Liver (tissue), 9 donors: ENCODE results near the gene ZNF354C. TPM values are rescaled to one million over a fixed set of nuclear protein-coding genes. Genes with fewer than 3 reads are reported as not detected.
A peak's percentile ranks its signal among the peaks of the same experiment; 100 is the strongest.

ENCODE experiments used
- DNase-seq: peaks from one replicate; pipeline ENCODE4 v3.0.0-alpha.2; 2017; ENCODE audit warnings: low spot score
- H3K27ac ChIP-seq, 2 donors: one replicate each; pipeline ENCODE4 v1.7.0; 2013; ENCODE audit warnings: inconsistent platforms in 2 of 2, low read length in 2 of 2, control low read depth in 1 of 2, low read depth in 1 of 2, mild to moderate bottlenecking in 1 of 2
- H3K27me3 ChIP-seq, 4 donors: one replicate each; pipeline versions ENCODE4 v1.6.1 to v1.7.0; 2013; ENCODE audit warnings: low read length in 3 of 4, inconsistent platforms in 1 of 4, mild to moderate bottlenecking in 1 of 4, moderate library complexity in 1 of 4; ENCODE audit not compliant: control insufficient read depth in 4 of 4, insufficient read depth in 4 of 4
- H3K36me3 ChIP-seq, 4 donors: one replicate each; pipeline versions ENCODE4 v1.6.1 to v1.7.0; 2013; ENCODE audit warnings: low read length in 3 of 4, mild to moderate bottlenecking in 3 of 4, low read depth in 1 of 4, moderate library complexity in 1 of 4; ENCODE audit not compliant: control insufficient read depth in 4 of 4, insufficient read depth in 3 of 4
- H3K4me1 ChIP-seq, 4 donors: one replicate each; pipeline versions ENCODE4 v1.6.1 to v1.7.0; 2013; ENCODE audit warnings: low read length in 3 of 4, mild to moderate bottlenecking in 3 of 4, moderate library complexity in 1 of 4; ENCODE audit not compliant: control insufficient read depth in 4 of 4, insufficient read depth in 4 of 4
- H3K4me3 ChIP-seq, 3 donors: one replicate each; pipeline versions ENCODE4 v1.6.1 to v1.7.0; 2013; ENCODE audit warnings: low read length in 3 of 3, control low read depth in 1 of 3, low read depth in 1 of 3, mild to moderate bottlenecking in 1 of 3
- H3K9ac ChIP-seq, 2 donors: one replicate each; pipeline ENCODE4 v1.7.0; 2013; ENCODE audit warnings: low read length in 2 of 2, mild to moderate bottlenecking in 2 of 2, moderate library complexity in 2 of 2, control low read depth in 1 of 2, low read depth in 1 of 2
- H3K9me3 ChIP-seq, 4 donors: one replicate each; pipeline versions ENCODE4 v1.6.1 to v1.7.0; 2013; ENCODE audit warnings: low read length in 3 of 4; ENCODE audit not compliant: control insufficient read depth in 4 of 4
- EGR1 ChIP-seq, 2 donors: IDR thresholded peaks; 2 replicates each; pipeline ENCODE4 v1.6.1; 2016 to 2018; ENCODE audit warnings: antibody characterized with exemption in 2 of 2, low read depth in 2 of 2
- FOXA1 ChIP-seq: IDR thresholded peaks from 2 replicates; pipeline ENCODE4 v1.6.1; 2016; ENCODE audit warnings: antibody characterized with exemption
- FOXA2 ChIP-seq: IDR thresholded peaks from 2 replicates; pipeline ENCODE4 v1.6.1; 2016; ENCODE audit warnings: antibody characterized with exemption
- GABPA ChIP-seq, 2 donors: IDR thresholded peaks in 1 of 2; conservative IDR thresholded peaks in 1 of 2; 2 replicates each; pipeline ENCODE4 v1.6.1; 2016; ENCODE audit warnings: antibody characterized with exemption in 2 of 2, mild to moderate bottlenecking in 1 of 2, moderate library complexity in 1 of 2
- HNF4A ChIP-seq, 2 donors: conservative IDR thresholded peaks; 2 replicates each; pipeline ENCODE4 v1.6.1; 2016; ENCODE audit warnings: antibody characterized with exemption in 2 of 2, mild to moderate bottlenecking in 2 of 2
- HNF4G ChIP-seq: IDR thresholded peaks from 2 replicates; pipeline ENCODE4 v1.6.1; 2016; ENCODE audit warnings: antibody characterized with exemption
- JUND ChIP-seq, 2 donors: IDR thresholded peaks; 2 replicates each; pipeline ENCODE4 v1.6.1; 2016; ENCODE audit warnings: antibody characterized with exemption in 2 of 2
- NR2F2 ChIP-seq: IDR thresholded peaks from 2 replicates; pipeline ENCODE4 v1.6.1; 2016; ENCODE audit warnings: antibody characterized with exemption
- RAD21 ChIP-seq, 2 donors: IDR thresholded peaks; 2 replicates each; pipeline ENCODE4 v1.6.1; 2016; ENCODE audit warnings: antibody characterized with exemption in 2 of 2, mild to moderate bottlenecking in 2 of 2
- RXRA ChIP-seq, 2 donors: IDR thresholded peaks; 2 replicates each; pipeline ENCODE4 v1.6.1; 2017 to 2018; ENCODE audit warnings: antibody characterized with exemption in 2 of 2, mild to moderate bottlenecking in 1 of 2
- SP1 ChIP-seq: IDR thresholded peaks from 2 replicates; pipeline ENCODE4 v1.6.1; 2018; ENCODE audit warnings: antibody characterized with exemption, mild to moderate bottlenecking
- TAF1 ChIP-seq: conservative IDR thresholded peaks from 2 replicates; pipeline ENCODE4 v1.6.1; 2016; ENCODE audit warnings: antibody characterized with exemption, mild to moderate bottlenecking
- YY1 ChIP-seq: IDR thresholded peaks from 2 replicates; pipeline ENCODE4 v1.6.1; 2016; ENCODE audit warnings: antibody characterized with exemption, mild to moderate bottlenecking
- WGBS: extraction: QIAGEN DNeasy Blood & Tissue Kit; methylation state at CpG from one replicate; pipeline ENCODE4 v1.1.7; 2013; 5-methylcytosine and 5-hydroxymethylcytosine counted together
- polyA plus RNA-seq, 2 donors: library from polyadenylated mRNA; stranded (reverse) in 1 of 2; unstranded in 1 of 2; fragments of 200-250 nt in 1 of 2; fragments of >200 nt in 1 of 2; fragmentation: Nextera tagmentation in 1 of 2; extraction: Ambion mirVana in 1 of 2; gene quantifications; one replicate each; pipeline versions ENCODE4 v1.2.1 to v1.2.3, GENCODE V29; 2013 to 2015
- total RNA-seq, 2 donors: library from RNA; depleted of rRNA; stranded (reverse); fragments of >200 nt; gene quantifications; one replicate each; pipeline ENCODE4 v1.2.3, GENCODE V29; 2014
- TF ChIP-seq, protein P1 (sequence below): IDR thresholded peaks from 2 replicates; pipeline ENCODE4 v1.6.1; 2016; ENCODE audit warnings: antibody characterized with exemption
- TF ChIP-seq, protein P2 (sequence below): IDR thresholded peaks from 2 replicates; pipeline ENCODE4 v1.6.1; 2016; ENCODE audit warnings: antibody characterized with exemption, mild to moderate bottlenecking
- TF ChIP-seq, protein P3 (sequence below): fragments of 150-350 bp; IDR thresholded peaks from 2 replicates; pipeline ENCODE4 v1.5.1; 2017; ENCODE audit warnings: improper control_type of control experiment, low read depth, low read length; ENCODE audit not compliant: missing input control
- TF ChIP-seq, protein P4 (sequence below): IDR thresholded peaks from 2 replicates; pipeline ENCODE4 v1.6.1; 2016; ENCODE audit warnings: antibody characterized with exemption
- donor health status: healthy.
- donor health status: healthy.
- donor health status: healthy.
- donor health status: healthy.
- donor health status: healthy.

The ZNF354C gene
- total and polyA plus RNA-seq, 4 donors, result 0.49 to 2.8 (median 1.6) TPM

DNA sequence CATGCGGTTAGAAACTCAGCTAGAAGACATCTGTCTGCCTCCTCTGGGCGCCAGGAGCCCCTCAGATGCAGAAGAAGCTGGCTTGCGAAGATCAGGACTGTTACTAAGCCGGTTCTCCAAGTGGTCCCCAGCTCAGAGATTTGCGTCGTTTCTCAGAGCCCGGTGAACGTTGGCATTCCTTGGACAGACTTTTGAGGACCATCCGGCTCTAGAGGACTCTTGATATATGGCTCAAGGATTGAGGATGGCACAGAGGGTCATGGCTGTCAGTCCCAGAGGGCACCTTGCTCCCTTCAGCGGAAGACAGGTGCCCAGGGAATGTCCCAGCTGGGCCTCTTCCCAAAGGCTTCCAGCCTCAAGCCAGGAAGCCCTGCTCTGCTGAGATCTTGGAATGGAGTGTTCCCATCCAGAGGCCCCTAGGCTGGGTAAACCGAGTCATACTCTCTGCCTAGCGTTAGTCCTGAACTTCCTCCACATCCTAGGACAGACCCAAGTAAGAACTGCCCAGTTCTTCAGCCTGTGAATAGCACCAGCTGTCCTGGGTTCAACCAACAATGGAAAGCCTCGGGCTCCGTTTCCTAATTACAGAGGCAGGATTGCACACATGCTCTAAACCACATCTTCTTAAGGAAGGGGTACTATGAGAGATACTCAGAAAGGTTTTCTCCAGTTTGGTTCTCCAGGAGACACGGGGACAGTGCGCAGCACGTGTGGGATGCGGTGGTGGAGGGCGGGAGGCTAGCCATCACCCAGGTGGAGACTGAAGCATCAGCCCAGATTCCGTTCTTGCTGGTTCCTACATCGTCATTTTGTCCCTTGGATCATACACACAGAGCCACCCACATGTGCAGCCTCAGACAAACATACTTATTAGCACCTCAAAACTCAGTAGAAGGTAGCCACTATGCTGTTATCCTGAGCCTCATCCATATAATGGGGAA is 51.4 kb downstream of the ZNF354C start:
- Histone ChIP-seq H3K36me3 (no peaks in the 10 kb centered on the region), H3K9ac (no peak overlapping the region), H3K27ac (no peak overlapping the region), H3K9me3 (peaks cover 20 to 53% (median 37%) of the 10 kb centered on the region in 4 donors), H3K4me1 (no peaks in the 10 kb centered on the region), H3K27me3 (no peaks in the 10 kb centered on the region), H3K4me3 (peak overlapping the region in 1 of 3 donors; percentile 32)
- DNase-seq, result no peak
- 82% methylated on average over 21 of the region's 21 CpGs for WGBS
- TF ChIP-seq NR2F2 (no peak), RXRA (IDR thresholded peaks at IDR 0.05) (no peak), RAD21 (IDR thresholded peaks at IDR 0.05) (no peak), YY1 (no peak), FOXA2 (no peak), HNF4G (no peak), FOXA1 (no peak), SP1 (no peak), GABPA (IDR thresholded peaks at IDR 0.05 in 1 of 2, conservative IDR thresholded peaks at IDR 0.05 in 1 of 2) (no peak), HNF4A (conservative IDR thresholded peaks at IDR 0.05) (no peak), JUND (IDR thresholded peaks at IDR 0.05) (no peak), TAF1 (no peak)
- TF ChIP-seq, protein P1, sequence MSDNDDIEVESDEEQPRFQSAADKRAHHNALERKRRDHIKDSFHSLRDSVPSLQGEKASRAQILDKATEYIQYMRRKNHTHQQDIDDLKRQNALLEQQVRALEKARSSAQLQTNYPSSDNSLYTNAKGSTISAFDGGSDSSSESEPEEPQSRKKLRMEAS, result no peak
- TF ChIP-seq, protein P2, sequence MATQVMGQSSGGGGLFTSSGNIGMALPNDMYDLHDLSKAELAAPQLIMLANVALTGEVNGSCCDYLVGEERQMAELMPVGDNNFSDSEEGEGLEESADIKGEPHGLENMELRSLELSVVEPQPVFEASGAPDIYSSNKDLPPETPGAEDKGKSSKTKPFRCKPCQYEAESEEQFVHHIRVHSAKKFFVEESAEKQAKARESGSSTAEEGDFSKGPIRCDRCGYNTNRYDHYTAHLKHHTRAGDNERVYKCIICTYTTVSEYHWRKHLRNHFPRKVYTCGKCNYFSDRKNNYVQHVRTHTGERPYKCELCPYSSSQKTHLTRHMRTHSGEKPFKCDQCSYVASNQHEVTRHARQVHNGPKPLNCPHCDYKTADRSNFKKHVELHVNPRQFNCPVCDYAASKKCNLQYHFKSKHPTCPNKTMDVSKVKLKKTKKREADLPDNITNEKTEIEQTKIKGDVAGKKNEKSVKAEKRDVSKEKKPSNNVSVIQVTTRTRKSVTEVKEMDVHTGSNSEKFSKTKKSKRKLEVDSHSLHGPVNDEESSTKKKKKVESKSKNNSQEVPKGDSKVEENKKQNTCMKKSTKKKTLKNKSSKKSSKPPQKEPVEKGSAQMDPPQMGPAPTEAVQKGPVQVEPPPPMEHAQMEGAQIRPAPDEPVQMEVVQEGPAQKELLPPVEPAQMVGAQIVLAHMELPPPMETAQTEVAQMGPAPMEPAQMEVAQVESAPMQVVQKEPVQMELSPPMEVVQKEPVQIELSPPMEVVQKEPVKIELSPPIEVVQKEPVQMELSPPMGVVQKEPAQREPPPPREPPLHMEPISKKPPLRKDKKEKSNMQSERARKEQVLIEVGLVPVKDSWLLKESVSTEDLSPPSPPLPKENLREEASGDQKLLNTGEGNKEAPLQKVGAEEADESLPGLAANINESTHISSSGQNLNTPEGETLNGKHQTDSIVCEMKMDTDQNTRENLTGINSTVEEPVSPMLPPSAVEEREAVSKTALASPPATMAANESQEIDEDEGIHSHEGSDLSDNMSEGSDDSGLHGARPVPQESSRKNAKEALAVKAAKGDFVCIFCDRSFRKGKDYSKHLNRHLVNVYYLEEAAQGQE, result no peak
- TF ChIP-seq, protein P3, sequence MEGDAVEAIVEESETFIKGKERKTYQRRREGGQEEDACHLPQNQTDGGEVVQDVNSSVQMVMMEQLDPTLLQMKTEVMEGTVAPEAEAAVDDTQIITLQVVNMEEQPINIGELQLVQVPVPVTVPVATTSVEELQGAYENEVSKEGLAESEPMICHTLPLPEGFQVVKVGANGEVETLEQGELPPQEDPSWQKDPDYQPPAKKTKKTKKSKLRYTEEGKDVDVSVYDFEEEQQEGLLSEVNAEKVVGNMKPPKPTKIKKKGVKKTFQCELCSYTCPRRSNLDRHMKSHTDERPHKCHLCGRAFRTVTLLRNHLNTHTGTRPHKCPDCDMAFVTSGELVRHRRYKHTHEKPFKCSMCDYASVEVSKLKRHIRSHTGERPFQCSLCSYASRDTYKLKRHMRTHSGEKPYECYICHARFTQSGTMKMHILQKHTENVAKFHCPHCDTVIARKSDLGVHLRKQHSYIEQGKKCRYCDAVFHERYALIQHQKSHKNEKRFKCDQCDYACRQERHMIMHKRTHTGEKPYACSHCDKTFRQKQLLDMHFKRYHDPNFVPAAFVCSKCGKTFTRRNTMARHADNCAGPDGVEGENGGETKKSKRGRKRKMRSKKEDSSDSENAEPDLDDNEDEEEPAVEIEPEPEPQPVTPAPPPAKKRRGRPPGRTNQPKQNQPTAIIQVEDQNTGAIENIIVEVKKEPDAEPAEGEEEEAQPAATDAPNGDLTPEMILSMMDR, result no peak
- TF ChIP-seq, protein P4, sequence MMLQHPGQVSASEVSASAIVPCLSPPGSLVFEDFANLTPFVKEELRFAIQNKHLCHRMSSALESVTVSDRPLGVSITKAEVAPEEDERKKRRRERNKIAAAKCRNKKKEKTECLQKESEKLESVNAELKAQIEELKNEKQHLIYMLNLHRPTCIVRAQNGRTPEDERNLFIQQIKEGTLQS, result no peak

DNA sequence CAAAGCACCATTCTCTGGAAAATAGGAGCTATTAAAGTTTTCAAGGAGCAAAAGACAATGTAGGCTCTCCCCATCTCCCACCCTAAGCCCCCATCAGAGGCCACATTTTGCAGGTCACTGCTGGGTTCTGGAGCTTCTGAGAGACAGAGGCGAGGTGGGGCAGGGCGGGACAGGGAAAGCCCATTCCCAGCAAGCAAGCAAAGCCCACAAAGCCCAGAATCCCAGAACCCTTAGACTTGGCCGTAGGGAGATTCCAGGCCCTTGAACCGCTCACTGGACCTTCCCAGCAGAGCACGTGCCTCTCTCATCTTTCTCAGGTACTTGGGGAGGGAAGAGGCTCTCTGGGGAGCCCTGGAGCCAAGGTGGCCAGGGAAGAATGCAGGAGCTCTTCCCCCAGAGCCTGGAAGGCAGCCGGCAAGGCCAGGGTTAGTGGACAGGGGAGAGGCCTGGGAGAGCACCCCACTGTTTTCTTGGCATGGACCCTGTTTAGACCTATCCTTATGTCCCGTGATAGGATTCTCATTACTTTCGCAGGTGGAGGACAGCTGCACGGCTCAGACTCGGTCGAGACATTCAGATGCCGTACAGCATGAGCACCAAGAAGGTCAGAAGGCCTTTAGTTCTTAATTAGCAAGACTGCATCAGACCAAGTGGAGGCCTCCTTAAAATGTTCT is 52.4 kb downstream of the ZNF354C start:
- H3K36me3 ChIP-seq, result no peaks in the 10 kb centered on the region
- H3K27ac ChIP-seq, result no peak overlapping the region
- peaks cover 20 to 55% (median 38%) of the 10 kb centered on the region in 4 donors for H3K9me3 ChIP-seq
- no peaks in the 10 kb centered on the region for H3K27me3 ChIP-seq
- WGBS, result 88% methylated on average over 12 of the region's 12 CpGs
- no peaks in the 10 kb centered on the region for H3K4me1 ChIP-seq
- H3K9ac ChIP-seq, result no peak overlapping the region
- H3K4me3 ChIP-seq, result no peak overlapping the region
- DNase-seq, result peak; percentile 10
- TF ChIP-seq YY1 (no peak), RAD21 (IDR thresholded peaks at IDR 0.05) (no peak), HNF4A (conservative IDR thresholded peaks at IDR 0.05) (no peak), RXRA (IDR thresholded peaks at IDR 0.05) (no peak), EGR1 (IDR thresholded peaks at IDR 0.05; ENCODE audit: low read depth in 2 of 2) (no peak), FOXA2 (no peak)
- TF ChIP-seq, protein P2, result no peak
- TF ChIP-seq, protein P1, result no peak
- TF ChIP-seq, protein P4, result no peak
